Activated CD8-positive, alpha-beta memory T cell treated with anti-CD3 and anti-CD28 coated beads for 4 hours (primary cell): ENCODE measurements around the gene ARHGAP26.

Source experiments
- DNase-seq, 2 donors: peaks; one replicate each; pipeline ENCODE4 v3.0.0-alpha.2; 2020; ENCODE audit warnings: low read depth in 2 of 2

The ARHGAP26 gene

DNA sequence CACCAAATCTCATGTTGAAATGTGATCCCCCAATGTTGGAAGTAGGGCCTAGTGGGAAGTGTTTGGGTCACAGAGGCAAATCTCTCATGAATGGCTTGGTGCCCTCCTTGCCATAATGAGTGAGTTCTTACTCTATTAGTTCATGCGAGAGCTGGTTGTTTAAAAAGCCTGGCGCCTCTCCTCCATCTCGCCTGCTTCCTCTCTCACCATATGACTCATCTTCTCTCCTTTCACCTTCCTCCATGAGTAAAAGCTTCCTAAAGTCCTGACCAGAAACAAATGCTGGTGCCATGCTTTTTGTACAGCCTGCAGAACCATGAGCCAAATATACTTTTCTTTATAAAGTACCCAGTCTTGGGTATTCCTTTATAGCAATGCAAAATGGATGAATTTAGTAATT lies 20.9 kb upstream of the ARHGAP26 start:
- DNase-seq: no peak

DNA sequence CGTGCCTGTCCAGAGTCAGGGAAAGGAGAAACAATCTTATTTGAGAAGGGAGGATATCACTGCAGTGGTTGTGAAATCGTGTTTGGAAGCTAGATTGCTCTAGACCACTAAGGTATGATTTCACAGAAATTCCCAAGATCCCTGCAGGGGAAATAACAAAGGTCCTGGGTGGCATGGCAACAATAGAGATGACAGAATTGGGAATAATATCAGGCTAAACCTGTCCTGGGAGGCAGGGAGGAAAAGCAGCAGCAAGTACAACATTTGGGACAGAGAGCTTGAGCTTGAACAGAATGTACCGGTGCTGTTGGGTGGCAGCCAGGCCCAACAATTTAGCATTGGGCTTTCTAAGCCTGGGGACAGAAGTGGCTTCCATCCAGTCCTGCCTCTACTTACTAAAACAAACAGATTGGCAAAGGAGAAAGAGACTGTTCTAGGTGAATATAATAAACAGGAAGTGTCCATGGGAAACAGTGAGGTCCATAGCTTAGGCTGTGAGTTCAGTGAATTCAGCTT lies 17.0 kb upstream of the ARHGAP26 start:
- no peak for DNase-seq

DNA sequence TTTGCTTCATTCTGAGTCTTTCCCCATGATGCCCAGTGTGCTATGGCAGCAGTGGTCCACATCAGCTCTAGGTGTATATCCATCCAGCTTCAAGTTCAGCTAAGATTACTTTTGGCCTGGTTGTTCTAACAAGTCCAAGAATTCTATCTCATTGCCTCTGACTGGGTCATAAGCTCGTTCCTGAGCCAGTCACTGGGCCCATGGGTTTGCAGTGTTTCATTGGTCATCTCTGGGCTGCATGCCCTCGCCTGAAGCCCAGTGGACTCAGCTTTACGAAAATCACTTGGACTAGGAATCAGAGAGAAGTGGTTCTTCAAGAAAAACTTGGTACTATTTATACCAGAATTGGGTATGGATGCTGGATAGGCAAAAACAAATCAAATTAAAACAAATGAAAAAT lies 16.1 kb upstream of the ARHGAP26 start:
- no peak for DNase-seq

DNA sequence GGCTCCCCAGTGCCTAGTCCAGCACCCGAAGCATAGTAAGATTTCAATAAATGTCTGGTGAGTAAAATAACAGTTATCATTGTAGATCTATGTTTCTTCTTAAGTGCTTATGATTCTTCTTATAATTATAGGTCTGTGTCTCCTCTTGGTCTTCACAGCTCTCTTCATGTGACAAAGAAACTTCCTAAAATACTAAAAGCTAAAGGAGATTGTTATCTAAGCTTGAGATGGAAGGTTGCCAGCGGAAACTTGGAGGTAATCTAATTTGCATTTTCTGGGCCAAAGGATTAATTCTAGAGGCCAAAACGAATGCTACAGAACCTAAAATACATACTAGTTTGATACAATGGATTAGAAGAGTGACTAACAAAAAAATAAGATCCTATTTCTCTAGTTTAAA lies 13.6 kb upstream of the ARHGAP26 start:
- DNase-seq: no peak

DNA sequence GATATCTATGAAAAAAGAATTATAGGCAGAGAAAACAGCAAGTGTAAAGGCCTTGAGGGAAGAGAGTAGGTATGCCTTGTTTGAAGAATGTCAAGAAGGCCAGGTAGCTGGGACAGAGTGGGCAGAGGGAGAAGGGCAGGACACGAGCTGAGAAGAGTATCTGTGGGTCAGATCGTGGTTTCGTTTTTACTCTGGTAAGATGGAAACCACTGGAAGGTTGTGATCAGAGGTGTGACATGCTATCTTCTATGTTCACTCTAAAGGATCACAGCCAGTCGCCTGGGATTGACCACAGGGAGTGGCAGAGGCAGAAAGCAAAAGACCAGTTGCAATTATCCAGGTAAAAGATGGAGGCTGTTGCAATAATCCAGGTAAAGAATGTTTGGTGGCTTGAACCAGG lies 12.6 kb upstream of the ARHGAP26 start:
- no peak for DNase-seq

DNA sequence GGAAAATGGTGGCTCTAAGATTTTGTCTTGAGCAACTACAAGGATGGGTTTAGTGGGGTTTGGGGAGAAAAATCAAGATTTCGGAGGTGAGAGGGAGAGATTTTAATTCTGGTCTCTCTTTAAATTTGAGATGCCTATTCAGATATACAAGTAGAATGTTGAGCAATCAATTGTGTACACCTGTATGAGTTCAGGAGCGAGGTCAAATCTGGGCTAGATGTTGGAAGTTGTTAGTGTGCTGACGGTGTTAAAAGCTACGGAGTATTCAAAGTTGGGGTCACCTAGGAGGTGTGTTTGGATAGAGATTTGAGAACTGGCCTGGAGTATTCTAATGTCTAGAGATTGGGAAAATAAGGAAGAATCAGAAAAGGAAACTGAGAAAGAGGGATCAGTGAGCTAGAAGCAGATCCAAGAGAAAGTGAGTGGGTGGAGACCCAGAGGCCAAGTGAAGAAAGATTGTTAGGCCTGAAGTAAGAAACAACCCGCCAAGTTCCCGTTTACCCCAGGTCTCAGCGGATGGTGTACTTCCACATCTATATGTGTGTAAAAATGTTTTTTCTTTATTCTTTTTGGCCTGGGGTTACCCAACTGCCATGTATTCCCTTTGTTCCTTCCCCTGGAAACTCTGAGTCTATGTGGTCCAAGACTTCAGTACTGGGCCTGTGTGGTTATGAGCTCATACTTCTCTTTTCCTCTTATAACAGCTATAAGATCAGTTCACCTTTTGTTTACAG lies 11.9 kb upstream of the ARHGAP26 start:
- DNase-seq: no peak

DNA sequence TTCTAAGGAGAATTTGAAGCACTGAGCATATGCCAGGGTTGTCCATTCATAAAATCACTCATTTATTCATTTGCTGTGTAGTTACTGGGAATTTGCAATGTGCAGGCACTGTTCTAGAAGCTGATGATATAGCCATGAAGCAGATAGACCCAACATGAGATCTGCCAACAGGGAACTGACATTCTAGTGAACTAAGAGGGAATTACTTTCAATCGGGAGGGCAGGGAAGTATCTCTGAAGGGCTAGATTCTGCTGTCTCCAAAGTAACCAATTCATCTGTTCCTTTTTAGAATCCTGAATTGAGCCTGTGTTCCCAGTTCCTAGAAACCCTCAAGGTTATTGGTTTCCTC lies 11.4 kb upstream of the ARHGAP26 start:
- DNase-seq: no peak

DNA sequence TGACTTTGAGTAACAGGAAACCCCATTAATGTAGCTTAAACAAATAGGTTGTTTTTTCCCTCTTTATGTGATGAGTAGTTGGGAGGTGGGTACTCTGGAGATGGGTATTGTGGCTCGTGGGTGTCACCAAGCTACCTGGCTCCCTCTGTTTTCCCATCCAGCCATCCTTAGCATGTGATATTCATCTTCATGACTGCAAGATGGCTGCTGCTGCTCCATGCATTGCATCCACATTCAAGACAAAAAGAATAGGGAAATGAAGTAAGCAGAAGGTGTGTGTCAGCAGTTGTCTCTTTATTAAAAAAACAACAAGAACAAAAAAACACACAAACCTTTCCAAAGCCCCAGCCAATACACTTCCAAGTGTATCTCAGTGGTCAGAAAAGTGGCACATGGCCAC lies 6.5 kb upstream of the ARHGAP26 start:
- no peak for DNase-seq

DNA sequence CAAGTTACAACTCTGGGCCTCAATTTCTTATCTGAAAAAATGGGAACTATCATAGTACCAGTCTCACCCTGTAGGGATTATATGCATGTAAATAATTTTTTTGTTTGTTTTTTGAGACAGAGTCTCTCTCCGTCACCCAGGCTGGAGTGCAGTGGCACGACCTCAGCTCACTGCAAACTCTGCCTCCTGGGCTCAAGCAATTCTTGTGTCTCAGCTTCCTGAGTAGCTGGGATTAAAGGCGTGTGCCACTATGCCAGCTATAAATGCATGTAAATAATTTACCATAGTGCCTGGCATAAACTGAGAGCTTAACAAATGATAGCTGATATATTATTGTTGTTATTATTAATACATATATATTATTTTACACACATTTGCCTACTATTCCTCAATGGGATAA lies 3.0 kb upstream of the ARHGAP26 start:
- no peak for DNase-seq

DNA sequence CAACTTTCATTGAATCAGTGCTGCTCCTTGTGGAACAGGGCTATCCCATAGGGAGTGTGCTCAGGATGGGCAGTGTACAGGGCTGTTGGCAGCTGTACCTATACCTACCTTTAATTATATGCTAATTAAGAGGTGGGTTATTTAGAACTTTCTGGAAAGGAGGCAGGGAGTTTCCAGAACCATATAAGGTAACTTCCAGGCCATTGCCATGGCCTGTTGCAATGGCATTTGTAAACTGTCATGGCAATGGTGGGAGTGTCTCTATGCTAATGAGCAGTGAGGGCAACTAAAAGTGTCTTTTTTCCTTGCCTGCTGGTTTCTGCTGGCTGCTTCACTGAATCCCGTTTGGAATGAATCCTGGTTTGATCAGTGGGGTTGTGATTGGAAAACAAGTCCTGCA lies 2.3 kb upstream of the ARHGAP26 start:
- DNase-seq: no peak

DNA sequence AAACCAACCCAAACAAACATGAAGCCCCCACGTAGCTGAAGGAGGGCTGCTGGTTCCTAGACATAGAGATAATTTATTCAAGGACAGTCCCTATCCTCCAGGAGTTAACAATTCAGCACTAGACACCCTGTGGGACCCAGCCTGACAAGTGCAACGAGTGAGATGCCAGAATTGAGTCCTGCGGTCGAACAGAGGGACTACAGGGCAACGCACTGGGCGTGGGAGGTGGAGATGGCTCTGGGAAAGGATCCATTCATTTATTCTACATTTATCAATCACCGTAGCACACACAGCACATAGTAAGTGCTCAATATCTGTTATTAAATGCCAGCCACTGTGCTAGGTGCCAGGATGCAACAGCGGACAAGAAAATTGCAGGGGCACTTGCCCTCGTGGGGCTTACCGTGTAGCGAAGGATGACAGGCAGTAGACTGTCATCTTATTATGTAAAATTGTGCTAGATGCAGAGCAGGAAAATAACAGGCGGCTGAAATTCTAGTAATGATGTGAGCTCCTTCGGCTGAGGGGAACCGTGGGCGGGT lies 855 bp upstream of the ARHGAP26 start:
- DNase-seq: no peak

DNA sequence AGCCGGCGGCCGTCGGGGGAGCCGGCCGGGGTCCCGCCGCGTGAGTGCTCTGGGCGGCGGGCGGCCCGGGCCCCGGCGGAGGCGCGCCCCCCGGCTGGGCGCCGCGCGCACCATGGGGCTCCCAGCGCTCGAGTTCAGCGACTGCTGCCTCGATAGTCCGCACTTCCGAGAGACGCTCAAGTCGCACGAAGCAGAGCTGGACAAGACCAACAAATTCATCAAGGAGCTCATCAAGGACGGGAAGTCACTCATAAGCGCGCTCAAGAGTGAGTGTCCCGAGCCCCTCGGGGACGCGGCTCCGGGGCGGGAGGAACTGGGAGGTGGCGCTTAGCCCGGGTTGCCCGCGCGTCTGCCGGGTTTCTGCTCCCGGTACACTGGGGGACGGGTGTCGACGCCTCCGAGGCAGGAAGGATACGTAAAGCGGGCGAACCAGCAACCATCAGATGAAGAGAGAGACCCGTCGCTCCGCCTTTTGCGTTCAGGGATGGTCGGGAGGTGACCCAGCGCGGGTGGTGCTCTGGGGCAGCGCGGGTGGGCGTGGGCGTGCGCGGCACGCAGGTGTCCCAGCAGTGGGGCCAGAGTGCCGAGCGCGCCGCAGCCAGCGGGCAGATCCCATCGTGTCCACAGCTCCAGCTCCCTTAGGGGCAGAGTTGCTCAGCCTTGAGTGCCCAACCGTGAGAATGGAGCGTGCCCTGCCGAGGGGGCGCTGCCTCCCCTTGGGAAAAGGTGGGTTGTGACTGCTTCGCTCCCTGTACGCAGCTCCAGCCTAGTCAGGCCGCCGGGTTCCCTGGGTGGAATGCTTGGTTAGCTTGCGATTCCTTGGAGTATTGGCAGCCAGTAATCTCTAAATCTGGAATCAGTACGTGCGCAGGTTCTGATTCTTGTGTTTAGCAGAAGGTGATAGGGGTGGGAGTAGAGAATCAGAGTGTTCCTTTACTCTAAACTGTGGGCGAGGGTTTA lies 753 bp downstream of the ARHGAP26 start:
- DNase-seq: peak; percentile 20 to 30

DNA sequence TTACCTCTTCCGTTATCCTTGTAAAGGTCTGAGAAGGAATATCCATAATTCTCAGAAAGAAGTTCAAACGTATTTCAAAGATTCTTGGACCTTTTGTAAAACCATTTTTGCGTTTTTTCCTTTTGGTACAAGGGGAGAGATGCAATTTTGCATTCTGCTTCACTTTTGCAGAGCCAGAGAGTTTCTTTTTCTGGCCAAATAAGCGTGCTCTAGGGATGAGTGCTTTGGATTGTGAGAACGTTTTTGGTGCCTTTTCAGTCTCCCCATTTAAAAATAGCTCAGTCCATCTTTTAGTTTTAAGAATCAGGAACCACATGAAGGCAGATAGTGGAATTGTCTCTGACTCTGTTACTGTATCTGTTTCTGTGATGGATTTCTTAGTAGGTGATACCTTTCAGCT lies 1.5 kb downstream of the ARHGAP26 start:
- DNase-seq: no peak

DNA sequence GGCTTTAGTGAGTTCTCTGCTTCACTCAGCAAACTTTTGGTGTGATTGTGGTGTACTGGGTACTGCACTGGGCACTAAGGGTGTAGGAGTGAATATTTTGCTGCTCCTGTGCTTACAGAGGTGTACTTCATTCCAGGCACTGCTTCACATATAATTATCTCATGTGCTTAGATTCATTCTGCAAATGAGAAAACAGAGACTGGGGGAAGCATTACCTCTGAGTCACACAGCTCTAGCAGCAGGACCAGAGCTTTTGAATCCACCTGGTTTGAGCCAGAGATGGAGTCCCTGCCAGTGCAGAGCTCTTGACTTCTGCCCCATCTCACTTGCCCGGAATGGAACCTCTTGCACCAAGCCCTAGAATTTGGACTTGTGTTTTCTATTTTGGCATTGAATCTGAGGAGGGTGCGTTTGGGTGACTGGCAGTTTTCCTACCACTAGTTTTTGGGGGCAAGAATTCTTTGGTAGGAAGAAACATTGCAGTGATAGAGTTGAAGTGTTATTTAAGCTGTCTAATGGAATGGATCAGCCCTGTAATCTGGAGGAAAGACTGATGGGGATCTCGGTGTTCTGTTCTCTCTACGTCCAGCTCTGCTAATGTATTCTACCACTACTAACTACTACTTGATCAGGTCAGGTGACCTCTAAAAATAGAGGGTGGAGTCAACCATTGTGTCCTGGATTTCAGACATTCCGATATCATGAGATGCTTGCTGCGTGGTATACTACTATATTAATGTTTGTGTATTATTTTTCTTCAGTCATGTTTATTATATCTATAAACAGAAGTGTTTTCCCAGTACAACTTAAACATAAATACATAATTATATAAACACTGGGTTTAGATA lies 2.5 kb downstream of the ARHGAP26 start:
- DNase-seq: no peak

DNA sequence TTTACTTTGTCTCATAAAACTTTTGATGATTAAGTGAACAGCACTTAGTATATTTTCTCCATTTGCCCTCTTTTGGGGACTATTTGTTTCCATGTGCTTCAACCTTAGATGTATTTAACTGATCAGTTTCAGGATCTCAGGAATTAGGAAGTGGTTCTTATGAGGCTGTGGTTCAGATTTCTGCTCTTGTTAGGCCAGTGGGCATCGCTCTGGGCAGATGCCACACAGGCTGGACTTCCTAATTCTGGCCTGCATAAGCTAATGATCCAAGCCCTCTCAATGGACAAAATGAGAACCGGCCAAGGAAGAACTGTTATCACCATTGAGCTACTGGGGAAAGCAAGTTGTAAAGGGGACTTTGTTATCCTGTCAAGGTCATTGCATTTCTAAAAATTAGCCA lies 6.9 kb downstream of the ARHGAP26 start:
- DNase-seq: no peak

DNA sequence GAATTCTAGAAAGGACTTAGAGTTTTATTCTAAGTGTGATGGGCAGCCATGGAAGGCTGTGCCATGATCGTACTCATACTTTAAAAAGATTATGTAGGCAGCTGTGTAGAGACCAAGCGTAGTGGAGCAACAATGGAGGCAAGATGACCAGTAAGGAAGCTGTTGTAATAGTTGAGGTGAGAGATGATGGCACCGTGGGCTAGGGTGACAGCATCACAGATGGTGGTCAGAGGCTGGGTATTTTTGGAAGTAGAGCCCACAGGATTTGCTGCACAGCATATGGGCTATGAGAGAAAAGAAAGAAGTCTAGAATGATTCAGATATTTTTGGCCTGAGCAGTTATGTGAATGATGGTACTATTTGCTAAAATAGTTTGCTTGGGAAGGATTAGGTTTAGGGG lies 7.7 kb downstream of the ARHGAP26 start:
- no peak for DNase-seq

DNA sequence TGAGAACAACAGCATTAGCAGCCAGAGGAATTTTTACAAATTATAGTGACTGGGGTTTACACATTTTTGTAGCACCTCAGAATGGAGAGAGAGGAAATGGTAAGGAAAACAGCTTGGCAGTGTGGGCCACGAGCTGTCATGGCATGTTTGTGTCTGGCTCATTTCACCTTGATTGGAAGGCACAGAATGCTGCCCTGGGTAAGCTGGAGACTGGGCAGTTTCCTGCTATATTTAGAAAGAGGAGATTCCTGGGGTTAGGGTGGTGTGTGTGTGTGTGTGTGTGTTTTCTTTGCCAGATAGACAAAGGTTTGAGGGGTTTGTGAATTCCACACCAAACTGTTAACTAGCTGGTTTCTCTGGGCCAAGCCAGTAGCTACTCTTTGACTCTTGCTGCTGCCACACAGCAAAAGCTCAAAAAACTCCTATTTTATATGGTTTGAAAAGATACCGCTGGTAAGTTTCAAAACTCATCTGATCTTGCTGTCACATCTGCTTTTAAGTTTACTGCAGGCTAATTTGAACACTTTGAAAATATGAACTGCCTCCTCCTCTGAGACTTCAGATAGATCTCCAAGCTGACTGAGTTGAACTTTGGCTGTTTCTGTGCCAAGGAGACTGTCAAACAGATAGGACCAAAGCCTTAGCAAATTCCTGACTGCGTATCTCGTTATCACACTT lies 9.1 kb downstream of the ARHGAP26 start:
- no peak for DNase-seq

DNA sequence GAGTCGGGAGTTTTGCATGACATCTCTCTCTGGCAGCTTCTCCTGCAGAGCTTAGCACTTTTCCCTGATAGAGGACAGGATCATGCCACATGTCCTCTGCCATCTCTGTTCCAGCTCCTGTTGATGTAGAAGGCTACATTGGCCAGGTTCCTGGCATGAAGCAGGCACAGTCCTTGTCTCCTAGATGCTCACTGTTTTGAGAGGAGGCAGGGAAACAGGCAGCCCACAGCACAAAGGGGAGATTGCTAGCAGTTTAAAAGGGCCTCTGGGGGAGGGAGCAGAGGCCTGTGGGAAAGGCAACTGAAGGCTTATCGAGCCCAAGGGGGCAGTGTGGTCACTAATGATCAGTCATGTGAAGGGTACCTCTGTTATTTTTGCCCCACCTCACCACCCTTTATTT lies 10.7 kb downstream of the ARHGAP26 start:
- DNase-seq: no peak

DNA sequence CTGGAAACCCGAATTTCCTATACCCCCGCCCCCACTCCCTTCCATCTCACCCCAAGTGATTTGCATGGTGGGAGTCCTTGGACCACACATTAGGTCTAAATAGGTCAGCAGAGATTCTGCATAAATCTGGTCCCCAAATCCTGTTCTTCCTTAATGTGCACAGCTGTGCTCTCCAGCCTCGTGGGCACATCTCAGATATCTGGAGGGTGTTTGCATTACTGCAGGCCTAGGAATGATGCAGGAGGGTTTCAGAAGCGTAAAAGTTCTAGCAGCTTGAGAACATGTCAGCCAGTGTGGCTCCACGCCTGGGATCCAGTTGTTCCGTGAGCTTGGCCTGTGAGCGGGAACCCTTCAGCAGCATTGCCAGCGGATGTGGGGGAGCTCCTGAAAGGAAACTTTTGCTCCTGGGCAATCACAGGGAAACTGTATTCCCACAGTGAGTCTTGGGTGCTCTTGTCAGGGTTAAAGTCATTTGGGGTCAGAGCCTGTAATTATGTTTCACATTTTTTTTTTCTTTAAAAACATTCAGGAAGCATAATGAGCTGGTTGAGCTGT lies 12.9 kb downstream of the ARHGAP26 start:
- no peak for DNase-seq

DNA sequence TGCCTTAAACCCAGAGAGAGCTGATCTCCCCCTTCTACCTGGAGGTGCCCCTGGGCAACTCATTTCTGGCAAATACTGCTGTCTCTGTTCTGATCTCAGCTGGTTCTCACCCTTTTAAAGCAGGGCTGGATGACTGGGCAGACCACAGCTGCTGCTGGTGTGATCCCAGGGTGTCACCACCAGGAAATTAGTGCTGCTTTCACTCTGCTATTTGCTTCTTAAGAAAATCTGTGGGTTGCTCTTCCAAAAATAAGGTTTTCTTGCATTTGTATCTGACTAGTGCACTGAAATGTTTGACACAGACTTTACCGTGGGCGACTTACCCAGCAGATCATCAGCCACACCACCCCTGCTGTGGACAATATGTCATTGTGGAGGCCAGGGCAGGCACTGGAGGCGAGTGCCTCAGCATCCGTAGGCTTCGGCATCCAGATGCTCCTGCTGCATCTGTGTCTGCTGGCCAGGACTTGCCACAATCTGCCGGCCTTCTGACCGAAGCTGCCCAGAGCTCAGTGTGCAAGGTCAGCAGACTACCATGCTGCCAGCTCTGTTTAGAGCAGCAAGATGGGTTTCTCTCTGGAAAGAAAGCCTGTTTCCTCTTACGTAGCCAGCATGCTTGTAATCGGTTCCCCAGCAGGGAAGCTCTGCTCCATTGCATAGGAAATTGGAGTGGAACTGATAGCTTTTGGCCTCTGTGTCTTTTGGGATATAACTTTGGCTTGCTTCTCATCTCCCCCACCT lies 13.6 kb downstream of the ARHGAP26 start:
- DNase-seq: peak in 1 of 2 donors; percentile 30
